GM21381 (cell line): ENCODE results near the gene ORM1.

Experiments used
- ATAC-seq: cut with Tn5 transposase; IDR thresholded peaks from one replicate; pipeline ENCODE4 v1.9.1; 2021; ENCODE audit warnings: mild to moderate bottlenecking, moderate library complexity; ENCODE audit not compliant: unreplicated experiment

Gene ORM1

GRCh38 chr9:114362394-114362793 is 39.5 kb downstream of the ORM1 start:
- ATAC-seq, result no peak

GRCh38 chr9:114363424-114363823 is 40.5 kb downstream of the ORM1 start:
- ATAC-seq, result no peak

- no peak for ATAC-seq
Observed at GRCh38 chr9:114364134-114365041, 41.5 kb downstream of the ORM1 start.

GRCh38 chr9:114365194-114365593 is 42.3 kb downstream of the ORM1 start:
- no peak for ATAC-seq

GRCh38 chr9:114366334-114367128 is 43.6 kb downstream of the ORM1 start:
- ATAC-seq, result peak; percentile 52

GRCh38 chr9:114367366-114367765 is 44.5 kb downstream of the ORM1 start:
- ATAC-seq, result no peak

GRCh38 chr9:114367772-114368569 is 45.1 kb downstream of the ORM1 start:
- ATAC-seq, result no peak

- ATAC-seq, result no peak
Observed at GRCh38 chr9:114369216-114370130, 46.6 kb downstream of the ORM1 start.

GRCh38 chr9:114370251-114370967 is 47.5 kb downstream of the ORM1 start:
- no peak for ATAC-seq

GRCh38 chr9:114370968-114371320 is 48.0 kb downstream of the ORM1 start:
- ATAC-seq, result no peak

- ATAC-seq, result no peak
Observed at GRCh38 chr9:114371343-114371944, 48.5 kb downstream of the ORM1 start.

GRCh38 chr9:114371973-114372917 is 49.3 kb downstream of the ORM1 start:
- ATAC-seq, result peak; percentile 33

- ATAC-seq, result peak; percentile 92
Observed at GRCh38 chr9:114372921-114373448, 50.1 kb downstream of the ORM1 start.

- ATAC-seq, result no peak
Observed at GRCh38 chr9:114373960-114374730, 51.2 kb downstream of the ORM1 start.

GRCh38 chr9:114374936-114375335 is 52.0 kb downstream of the ORM1 start:
- no peak for ATAC-seq

- no peak for ATAC-seq
Observed at GRCh38 chr9:114375386-114376175, 52.7 kb downstream of the ORM1 start.
